HG03060 (cell line): ENCODE results near the gene ESCO1.
"Not testable (repeated sequence)": the region's sequence is repeated elsewhere in the genome, so short reads cannot be mapped to it uniquely, and the experiment has no call there.

Experiments used
- ATAC-seq: cut with Tn5 transposase; IDR thresholded peaks from one replicate; pipeline ENCODE4 v1.9.1; 2021; ENCODE audit warnings: low read depth, moderate number of reproducible peaks; ENCODE audit not compliant: unreplicated experiment

ESCO1 gene, protein sequence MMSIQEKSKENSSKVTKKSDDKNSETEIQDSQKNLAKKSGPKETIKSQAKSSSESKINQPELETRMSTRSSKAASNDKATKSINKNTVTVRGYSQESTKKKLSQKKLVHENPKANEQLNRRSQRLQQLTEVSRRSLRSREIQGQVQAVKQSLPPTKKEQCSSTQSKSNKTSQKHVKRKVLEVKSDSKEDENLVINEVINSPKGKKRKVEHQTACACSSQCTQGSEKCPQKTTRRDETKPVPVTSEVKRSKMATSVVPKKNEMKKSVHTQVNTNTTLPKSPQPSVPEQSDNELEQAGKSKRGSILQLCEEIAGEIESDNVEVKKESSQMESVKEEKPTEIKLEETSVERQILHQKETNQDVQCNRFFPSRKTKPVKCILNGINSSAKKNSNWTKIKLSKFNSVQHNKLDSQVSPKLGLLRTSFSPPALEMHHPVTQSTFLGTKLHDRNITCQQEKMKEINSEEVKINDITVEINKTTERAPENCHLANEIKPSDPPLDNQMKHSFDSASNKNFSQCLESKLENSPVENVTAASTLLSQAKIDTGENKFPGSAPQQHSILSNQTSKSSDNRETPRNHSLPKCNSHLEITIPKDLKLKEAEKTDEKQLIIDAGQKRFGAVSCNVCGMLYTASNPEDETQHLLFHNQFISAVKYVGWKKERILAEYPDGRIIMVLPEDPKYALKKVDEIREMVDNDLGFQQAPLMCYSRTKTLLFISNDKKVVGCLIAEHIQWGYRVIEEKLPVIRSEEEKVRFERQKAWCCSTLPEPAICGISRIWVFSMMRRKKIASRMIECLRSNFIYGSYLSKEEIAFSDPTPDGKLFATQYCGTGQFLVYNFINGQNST

DNA sequence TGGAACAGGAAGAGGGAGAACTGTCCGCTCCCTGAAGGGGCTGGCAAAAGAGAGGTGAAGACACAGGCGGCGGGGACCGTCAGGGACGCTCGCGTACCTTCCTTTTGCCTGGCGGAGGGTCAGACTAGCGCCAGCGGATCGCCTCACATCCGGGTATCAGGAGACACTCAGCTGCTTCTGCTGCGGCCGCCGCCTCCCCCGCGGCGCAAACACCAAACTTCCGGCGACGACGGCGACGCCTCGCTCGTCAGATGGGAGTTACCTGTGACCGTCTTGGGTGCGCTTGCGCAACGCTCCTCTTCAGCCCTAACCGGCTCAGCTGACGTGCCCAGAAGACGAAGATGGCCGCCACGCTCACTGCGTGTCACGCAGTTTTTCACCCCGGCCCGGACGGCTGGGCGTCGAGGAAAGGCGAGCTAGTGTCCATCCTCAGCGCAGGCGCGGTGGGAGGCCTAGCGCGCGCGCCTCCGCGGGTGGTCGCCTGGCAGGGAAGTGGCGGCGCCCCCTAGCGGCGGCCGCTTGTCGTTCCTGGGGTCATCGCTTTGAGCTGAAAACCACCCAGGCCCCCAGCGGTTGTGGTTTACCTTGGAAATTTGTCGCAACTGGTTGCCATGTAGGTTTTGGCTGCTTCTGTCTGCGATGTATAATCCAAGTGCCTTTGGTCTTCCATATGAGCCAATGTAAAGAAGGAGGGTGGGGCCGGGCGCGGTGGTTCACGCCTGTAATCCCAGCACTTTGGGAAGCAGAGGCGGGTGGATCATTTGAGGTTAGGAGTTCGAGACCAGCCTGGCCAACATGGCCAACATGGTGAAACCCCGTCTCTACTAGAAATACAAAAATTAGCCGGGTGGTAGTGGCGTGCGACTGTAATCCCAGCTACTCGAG lies at the start of gene ESCO1:
ESCO1 (minus strand) TSS at position 179 of the 885 bp plus-strand sequence. CDS start 25,861 bp downstream, outside the sequence.
- peak; percentile 77 for ATAC-seq

DNA sequence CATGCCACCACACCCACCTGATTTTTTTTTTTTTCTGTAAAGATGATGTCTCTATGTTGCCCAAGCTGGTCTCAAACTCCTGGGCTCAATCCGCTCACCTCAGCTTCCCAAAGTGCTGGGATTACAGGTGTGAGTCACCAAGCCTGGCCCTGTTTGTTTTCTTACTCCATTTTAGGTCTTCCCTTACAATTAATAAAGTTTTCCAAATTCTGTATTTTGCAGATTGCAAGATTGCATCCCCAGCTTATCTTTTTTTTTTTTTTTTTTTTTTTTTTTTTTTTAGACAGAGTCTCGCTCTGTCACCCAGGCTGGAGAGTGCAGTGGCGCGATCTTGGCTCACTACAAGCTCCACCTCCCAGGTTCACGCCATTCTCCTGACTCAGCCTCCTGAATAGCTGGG lies 39.9 kb upstream of the ESCO1 start:
- not testable (repeated sequence) for ATAC-seq

DNA sequence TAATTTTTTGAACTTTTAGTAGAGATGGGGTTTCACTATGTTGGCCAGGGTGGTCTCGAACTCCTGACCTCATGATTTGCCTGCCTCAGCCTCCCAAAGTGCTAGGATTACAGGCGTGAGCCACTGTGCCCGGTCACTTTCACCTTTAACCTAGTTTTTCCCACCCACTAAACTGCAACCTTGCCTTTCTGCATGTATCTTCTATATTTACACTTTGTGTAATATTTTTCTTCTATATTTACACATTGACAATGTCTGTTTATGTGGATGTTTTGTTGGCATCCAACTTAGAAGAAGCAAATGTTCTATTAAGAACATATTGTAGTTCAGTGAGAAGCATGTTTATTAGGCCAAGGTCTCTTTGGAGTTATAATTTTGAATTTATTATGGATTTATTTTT lies 38.3 kb upstream of the ESCO1 start:
- no peak for ATAC-seq

DNA sequence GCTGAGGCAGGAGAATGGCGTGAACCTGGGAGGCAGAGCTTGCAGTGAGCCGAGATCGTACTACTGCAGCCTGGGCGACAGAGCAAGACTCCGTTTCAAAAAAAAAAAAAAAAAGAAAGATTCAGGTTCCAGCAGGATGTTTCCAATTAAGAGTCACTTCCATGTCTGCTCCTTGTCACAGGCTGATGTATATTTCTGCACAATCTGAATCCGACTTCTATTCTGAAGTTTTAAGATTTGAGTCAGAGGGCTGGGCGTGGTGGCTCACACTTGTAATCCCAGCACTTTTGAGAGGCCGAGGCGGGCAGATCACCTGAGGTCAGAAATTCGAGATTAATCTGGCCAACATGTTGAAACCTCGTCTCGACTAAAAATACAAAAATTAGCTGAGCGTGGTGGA lies 36.3 kb upstream of the ESCO1 start:
- ATAC-seq, result no peak

DNA sequence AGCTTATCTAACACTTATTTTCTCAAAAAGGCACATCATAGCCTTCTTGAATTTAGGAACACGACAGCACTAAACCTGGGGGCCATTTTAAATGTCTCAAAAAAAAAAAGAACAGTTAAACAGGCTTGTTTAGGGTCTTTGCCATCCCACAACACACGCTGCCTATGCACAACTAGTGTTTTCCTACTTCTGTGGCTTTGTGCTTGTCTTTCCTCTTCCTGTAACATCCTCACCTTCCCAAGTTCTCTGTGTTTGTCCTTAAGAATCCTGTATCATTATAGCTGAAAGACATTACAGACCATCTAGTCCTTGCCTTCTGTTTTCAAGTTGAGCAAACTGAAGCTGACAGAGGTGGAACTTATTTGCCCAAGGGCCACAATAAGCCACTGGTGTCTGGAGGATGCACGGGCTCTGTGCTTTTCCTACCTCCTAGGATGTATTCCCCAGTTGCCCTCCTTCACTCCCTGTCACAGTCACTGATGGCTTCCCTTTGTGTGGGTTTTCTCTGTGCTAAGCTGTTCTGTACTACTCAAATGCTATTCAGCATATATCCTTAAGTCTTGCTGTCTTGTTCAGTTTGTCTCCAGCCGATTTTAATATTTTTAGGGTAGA lies 34.2 kb upstream of the ESCO1 start:
- ATAC-seq, result no peak

DNA sequence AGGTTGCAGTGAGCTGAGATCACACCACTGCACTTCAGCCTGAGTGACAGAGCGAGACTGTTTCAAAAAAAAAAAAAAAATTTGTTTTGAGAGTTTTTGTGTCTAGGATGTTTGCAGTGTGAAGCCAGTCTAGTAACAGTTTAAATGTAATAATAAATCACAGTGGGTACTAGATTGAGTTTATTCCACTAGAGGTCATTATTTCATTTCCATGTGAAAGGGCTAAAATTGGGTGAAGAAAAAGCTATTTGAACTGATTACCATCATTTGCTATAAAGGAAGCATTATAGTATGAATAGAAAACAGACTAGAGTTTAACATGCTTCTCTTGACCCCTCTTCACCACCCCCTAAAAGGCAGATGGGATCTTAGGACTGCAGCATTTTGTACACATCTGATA lies 31.9 kb upstream of the ESCO1 start:
- ATAC-seq, result no peak

DNA sequence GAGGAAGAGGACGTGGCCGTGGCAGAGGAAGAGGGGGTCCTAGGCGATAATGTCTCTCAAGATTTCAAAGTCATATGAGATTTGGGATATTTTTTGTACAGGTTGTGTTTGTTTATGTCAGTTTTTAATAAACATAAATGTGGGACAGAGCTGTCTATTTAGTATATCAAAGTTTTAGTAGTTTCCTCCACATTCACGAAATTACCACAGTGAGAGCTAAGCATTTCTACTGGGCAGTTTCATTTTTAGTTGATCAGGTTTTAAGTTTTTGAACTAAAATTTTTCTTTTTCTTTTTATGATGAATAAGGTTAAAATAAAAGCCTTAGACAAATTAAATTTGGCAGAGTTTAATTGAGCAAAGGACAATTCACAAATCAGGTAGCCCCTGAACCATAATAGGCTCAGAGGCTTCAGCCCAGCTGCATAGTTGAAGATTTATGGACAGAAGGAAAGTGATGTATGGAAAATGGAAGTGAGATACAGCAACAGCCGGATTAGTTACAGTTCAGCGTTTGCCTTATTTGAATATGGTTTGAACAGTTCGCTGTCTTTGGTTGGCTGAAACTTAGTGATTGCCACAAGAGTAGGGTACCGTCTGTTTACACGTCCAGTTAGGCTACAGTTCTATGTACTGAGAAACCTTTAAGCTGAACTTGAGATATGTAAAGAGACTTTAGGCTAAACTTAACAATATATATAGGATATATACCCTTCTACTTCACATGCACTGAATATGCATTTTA lies 28.8 kb upstream of the ESCO1 start:
- ATAC-seq, result no peak

DNA sequence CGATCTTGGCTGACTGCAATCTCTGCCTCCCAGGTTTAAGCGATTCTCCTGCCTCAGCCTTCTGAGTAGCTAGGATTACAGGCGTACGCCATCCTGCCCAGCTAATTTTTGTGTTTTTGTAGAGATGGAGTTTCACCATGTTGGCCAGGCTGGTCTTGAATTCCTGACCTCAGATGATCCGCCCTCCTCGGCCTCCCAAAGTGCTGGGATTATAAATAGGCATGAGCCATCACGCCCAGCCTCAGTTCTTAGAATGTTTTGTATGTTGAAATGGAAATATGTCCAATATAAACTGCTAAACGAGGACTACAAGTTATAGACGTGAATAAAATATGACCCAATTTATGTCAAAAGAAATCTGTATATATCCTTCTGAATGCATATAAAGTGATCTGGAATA lies 21.1 kb upstream of the ESCO1 start:
- ATAC-seq, result not testable (repeated sequence)

DNA sequence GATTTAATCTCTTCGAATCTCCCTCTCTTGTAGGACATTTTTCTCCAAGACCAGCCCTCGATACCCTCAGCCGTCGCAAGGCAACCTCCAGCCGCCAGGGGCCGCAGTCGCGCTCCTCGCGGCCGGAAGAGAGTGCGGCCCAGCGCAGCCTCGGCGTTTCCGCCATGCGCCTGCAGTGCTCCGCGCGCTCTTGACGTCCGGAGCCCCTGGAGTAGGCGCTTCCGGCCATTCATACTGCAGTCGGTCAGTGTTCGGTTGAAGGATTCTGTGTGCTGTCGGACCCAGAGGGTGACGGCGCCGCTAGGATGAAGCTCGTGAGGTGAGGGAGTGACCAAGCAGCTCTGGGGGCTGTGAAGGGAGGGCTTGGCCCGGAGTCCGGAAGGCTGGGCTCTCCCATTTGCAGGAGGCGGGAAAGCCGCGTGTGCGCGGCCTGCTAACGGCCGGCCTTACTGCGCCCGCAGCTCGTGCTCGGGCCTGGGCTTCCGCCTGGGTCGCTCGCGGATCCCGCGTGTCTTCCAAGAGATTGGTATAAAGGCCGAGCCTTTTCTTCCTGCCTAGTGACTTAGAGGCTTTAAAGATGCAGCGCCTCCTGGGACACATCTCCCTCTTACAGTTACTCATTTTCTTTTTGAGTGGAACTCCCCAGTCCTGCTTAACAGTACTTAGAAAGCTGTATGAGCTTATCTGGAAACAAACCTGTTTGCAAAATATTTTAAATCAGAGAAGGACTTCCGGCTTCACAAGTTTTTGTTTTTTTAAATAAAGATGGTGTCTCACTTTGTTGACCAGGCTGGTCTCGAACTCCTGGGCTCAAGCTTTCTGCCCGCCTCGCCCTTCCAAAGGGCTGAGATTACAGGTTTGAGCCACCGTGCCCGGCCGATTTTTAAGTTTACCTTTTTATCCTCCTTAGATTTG lies 11.9 kb upstream of the ESCO1 start, which contains the start of gene SNRPD1:
SNRPD1 (plus strand) TSS at position 190 of the 915 bp plus-strand sequence; CDS start at position 306, 116 bp downstream.
- ATAC-seq, result peak; percentile 86

DNA sequence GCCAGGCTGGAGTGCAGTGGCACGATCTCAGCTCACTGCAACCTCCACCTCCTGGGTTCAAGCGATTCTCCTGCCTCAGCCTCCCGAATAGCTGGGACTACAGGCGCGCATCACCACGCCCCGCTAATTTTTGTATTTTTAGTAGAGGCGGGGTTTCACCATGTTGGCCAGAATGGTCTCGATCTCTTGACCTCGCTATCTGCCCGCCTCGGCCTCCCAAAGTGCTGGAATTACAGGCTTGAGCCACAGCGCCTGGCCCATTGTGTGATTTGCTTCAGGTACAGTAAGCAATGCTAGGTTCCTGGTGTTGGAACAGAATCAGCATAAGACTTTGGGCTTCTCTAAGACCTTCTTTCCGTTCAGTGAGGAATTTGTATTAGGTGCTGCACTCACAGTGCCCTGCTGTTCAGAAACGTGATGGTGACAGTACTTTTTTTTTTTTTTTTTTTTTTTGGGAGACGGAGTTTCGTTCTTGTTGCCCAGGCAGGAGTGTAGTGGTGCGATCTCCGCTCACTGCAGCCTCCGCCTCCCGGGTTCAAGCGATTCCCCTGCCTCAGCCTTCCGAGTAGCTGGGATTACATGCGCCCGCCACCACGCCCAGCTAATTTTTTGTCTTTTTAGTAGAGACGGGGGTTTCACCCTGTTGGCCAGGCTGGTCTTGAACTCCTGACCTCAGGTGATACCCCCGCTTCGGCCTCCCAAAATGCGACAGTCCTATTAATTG lies 11.1 kb upstream of the ESCO1 start:
- not testable (repeated sequence) for ATAC-seq

DNA sequence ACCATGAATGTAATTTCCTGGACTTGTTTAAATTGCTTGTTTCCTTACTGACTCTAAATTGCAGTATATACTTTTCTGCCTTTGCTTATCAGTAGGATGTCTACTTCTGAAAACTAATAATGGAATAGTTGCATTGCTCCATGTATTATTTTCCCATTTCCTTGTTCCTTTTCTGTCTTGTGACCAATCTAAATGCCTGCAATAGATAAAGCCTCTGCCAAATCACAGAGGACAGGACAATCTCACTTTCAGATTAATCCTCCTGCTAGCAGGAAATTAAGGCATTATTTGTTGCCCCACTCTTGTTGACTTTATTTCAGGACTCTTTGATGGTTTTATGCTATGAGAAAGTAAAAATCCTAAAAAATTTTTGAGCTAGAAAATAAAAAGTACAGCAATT lies 4.7 kb upstream of the ESCO1 start:
- ATAC-seq, result no peak

DNA sequence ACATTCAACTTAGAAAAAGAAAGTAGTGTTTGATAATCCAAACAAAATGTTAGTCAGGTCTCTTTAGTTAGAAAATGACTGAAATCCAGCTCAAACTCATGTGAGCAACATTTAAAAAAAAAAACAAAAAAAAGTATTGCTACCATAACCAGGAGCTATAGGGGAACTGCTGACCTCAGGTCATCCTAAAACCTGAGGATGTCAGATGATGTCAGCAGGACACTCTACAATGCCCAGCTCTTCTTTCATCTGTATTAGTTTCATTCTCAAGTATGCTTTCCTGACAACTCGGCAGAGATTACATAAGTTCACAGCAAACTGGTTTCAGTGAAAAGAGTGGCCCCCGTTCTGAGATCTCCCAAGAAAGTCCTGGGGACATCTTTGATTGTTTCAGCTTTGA lies 4.2 kb upstream of the ESCO1 start:
- no peak for ATAC-seq

DNA sequence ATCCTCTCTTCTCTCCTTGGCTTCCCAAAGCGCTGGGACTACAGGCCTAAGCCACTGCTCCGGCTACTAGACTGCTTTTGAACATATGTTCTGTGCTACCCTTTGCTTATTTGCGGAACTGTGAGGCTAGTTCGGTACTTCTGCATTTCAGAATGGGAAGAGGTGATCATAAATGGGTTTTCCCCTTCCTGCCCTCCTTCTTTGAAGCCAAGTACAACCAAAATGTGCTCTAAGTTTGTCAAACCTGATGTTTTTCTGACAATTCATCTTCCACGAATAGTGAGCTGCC lies 1.7 kb upstream of the ESCO1 start:
- no peak for ATAC-seq

DNA sequence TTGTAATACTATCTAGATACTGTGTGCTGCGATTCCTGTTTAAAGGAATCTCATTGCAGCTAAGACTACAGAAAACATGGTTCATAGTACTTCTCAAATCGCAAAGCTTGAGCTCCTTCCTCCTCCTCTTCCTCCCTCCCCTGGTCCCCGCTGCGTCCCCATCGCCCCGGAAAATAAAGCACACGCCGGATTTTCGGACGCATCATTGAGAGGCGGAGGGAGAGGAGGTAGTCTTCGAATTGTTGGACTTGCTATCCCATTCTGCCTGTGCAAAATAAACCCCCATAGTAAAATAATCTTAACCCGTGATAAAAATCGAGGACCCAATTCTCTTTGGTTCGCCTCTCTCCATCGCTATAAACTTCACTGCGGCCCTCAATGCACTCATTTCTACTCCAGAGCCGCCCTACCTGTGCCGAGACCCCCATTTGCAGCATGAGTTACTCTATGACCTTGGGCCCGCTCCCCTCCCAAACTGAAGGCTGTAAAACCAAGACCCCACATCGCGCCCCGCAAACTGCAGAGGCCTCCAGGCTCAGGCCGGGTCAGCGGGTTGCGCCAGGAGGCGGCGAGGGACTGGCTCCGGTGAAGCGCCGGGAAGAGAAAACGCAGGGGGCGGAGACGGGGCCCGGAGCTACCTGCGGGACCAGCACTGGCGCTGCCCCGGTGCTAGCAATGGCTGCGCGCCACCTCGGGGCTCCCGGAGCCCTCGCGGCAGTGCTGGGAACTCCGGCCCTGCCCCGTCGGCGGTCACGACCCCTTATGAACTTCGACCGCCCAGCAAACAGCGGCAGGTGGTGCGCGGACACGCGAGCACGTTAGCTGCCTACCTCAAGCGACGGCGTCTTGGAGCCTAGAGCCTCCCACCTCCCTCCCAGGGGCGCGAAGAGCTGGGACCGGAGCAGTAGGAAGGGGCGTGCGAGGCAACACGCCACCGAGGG lies 649 bp downstream of the ESCO1 start:
- ATAC-seq, result peak; percentile 20

DNA sequence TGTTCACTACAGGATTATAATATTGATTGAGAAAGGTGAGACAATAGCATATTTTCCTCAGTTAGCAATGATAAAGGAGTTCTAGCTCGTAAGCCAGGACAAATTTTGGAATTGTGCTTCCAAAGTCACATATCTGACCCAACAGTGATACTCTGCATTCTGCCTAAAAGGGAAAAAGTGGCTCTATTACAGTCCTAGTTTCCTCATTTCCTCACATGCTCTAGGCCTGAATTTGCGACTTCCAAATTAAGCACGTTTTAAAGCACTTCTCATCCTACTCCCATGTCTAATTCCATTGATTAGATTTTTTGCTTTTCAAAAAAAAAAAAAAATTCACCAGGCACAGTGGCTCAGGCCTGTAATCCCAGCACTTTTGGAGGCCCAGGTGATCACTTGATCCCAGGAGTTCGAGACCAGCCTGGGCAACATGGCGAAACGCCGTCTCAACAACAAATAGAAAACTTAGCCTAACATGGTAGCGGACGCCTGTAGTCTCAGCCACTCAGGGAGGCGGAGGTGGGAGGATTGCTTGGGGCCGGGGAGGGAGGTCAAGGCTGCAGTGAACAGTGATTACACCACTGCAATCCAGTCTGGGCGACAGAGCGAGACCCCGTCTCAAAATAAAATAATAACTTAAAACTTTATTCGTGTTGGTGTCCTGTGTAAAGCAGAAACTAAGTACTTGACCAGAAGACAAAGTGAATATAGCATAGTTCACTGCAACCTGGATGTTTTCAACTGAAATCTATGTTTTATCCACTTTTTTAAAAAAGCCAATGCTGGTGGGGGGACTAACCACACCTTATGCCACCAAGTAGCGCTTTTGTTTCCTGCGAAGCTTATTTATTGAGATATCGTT lies 1.5 kb downstream of the ESCO1 start:
- ATAC-seq, result no peak

DNA sequence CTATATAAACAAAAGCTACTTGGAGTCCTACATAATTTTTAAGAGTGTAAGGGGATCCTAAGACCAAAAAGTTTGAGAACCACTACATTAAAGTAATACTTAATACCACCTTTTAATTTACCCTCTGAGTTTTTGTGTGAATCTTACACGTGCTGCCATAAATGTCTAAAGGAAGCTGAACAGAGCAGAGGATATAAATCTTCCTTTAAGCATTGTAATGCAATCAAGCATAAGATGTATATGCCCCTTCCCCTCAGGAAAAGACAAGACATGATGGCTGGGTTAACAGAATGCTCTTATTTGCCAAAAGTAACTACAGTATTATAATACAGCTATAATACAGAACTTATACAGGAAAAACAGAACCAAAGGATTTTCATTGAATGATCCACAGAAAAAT lies 2.9 kb downstream of the ESCO1 start:
- ATAC-seq, result no peak
